Left ventricle myocardium inferior (tissue), 1 donor: Measurements from ENCODE around the gene TMEM225B. TPM values are rescaled to one million over a fixed set of nuclear protein-coding genes. Genes with fewer than 3 reads are reported as not detected.
"Not testable (repeated sequence)": the region's sequence is repeated elsewhere in the genome, so short reads cannot be mapped to it uniquely, and the experiment has no call there.

Source experiments
- DNase-seq: peaks from one replicate; pipeline ENCODE4 v3.0.0-alpha.2; 2020
- H3K27ac ChIP-seq: fragments of 200-600 bp; replicated peaks from 2 replicates; pipeline ENCODE4 v1.8.0; 2021
- H3K27me3 ChIP-seq: fragments of 200-600 bp; 2 replicates; pipeline ENCODE4 v1.8.0; 2021; ENCODE audit warnings: low read depth
- H3K36me3 ChIP-seq: fragments of 200-600 bp; 2 replicates; pipeline ENCODE4 v1.8.0; 2021
- H3K4me1 ChIP-seq: fragments of 200-600 bp; 2 replicates; pipeline ENCODE4 v1.8.0; 2021
- H3K4me3 ChIP-seq: fragments of 200-600 bp; 2 replicates; pipeline ENCODE4 v1.8.0; 2021; ENCODE audit warnings: mild to moderate bottlenecking, moderate library complexity
- H3K9me3 ChIP-seq: fragments of 200-600 bp; replicated peaks from 2 replicates; pipeline ENCODE4 v1.8.0; 2021
- intact Hi-C: fragments of 100-400 bp; cut with micrococcal nuclease; formaldehyde crosslinking; loops from one replicate; pipeline ENCODE4 v1.11.0; 2022
- total RNA-seq: library from RNA; stranded (reverse); fragmentation: NEBNext Ultra II Directional; extraction: Animal tissue kit (Norgen Biotek cat#: 25700); gene quantifications from one replicate; pipeline ENCODE4 v1.2.1, GENCODE V29; 2021
- TF ChIP-seq, protein P1 (sequence below): fragments of 200-600 bp; IDR thresholded peaks from 2 replicates; pipeline ENCODE4 v1.8.0; 2021; ENCODE audit warnings: antibody characterized with exemption, mild to moderate bottlenecking, borderline replicate concordance
- donor health status: DM: no; HTN: yes; CAD: no; lungs with severe emphysema.

TMEM225B gene
- total RNA-seq, 1 donor from 2014 or later, result not detected

DNA sequence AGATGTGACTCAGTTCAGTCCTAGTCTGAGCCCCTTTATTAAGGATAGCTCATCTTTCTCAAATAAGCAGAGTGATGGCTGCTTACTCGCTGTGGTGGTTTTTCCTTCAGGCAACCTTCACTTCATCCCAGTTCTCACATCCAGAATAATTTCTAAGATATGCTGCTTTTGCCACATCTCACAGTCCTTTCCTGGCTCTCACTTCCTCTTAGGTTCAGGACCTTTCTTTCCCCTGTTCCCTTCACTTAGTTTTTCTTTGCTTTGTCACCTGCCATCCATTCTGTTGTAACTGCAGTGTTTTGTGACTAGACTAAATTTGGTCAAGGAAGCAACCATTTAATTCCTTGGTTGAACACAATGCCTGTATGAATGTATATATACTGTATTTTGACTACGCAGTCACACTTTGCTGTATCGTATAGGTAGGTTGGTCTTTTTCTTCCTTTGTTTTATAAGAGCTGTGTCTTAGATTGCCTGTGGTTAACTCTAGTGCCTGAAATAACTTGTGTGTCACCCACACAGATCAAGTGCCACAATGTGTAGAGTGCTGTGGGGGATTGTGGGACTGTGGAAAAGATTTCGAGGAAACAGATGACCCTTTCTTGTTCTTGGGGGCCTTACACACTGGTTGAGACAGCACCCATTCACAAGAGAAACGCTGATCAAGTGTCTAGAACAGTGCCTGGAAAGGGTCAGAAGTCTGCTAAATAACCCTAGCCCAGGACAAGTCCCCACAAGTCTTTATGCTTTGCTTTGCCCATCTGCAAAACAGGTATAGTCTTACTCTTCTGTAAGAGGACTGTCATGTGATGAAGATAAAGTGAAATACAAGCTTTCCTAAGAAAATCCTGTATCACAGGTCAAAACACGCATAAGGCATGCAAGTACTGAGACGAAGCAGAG lies 37.0 kb upstream of the TMEM225B start:
- no peaks in the 10 kb centered on the region for H3K9me3 ChIP-seq
- no peak overlapping the region for H3K4me3 ChIP-seq
- H3K27me3 ChIP-seq, result no peaks in the 10 kb centered on the region
- DNase-seq, result no peak
- peaks cover 61% of the 10 kb centered on the region for H3K4me1 ChIP-seq
- no peak overlapping the region for H3K27ac ChIP-seq
- intact Hi-C loops, result no loop called here
- TF ChIP-seq, protein P1, sequence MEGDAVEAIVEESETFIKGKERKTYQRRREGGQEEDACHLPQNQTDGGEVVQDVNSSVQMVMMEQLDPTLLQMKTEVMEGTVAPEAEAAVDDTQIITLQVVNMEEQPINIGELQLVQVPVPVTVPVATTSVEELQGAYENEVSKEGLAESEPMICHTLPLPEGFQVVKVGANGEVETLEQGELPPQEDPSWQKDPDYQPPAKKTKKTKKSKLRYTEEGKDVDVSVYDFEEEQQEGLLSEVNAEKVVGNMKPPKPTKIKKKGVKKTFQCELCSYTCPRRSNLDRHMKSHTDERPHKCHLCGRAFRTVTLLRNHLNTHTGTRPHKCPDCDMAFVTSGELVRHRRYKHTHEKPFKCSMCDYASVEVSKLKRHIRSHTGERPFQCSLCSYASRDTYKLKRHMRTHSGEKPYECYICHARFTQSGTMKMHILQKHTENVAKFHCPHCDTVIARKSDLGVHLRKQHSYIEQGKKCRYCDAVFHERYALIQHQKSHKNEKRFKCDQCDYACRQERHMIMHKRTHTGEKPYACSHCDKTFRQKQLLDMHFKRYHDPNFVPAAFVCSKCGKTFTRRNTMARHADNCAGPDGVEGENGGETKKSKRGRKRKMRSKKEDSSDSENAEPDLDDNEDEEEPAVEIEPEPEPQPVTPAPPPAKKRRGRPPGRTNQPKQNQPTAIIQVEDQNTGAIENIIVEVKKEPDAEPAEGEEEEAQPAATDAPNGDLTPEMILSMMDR, result no peak
- H3K36me3 ChIP-seq, result peaks cover 68% of the 10 kb centered on the region

GRCh38 chr7:99561737-99562051 lies 36.4 kb upstream of the TMEM225B start:
- Histone ChIP-seq H3K27me3 (no peaks in the 10 kb centered on the region), H3K36me3 (peaks cover 68% of the 10 kb centered on the region), H3K9me3 (no peaks in the 10 kb centered on the region), H3K4me1 (peaks cover 60% of the 10 kb centered on the region), H3K27ac (no peak overlapping the region), H3K4me3 (no peak overlapping the region)
- TF ChIP-seq, protein P1, result no peak
- intact Hi-C loops, result no loop called here
- no peak for DNase-seq

DNA sequence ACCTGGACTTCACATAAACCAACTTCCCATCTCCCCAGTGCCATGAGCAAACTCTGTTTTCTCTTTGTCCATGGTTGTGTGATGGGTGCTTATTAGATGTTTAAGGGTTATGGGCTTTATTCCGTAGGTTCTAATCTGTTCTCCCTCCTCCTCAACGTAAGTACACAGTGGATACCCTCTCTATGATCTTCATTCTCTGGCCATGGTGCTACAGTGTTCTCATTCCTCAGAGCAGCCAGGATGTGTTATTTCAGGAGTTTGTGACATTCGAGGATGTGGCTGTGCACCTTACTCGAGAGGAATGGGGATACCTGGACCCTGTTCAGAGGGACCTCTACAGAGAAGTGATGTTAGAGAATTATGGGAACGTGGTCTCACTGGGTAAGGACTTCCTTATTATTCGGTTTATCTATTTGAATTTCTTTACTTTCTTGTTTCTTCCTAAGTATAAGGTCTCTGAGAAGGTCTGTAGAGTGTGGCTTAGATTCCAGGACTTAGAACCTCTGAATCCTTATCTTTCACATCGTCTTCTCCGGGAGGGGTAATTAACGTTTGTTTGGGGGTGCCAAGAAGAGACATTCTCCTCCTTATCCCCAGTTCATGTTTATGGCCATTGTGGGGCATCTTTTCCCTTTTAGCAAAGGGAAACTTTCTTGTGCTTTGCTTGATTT lies 35.8 kb upstream of the TMEM225B start:
- Histone ChIP-seq H3K27ac (no peak overlapping the region), H3K36me3 (peaks cover 69% of the 10 kb centered on the region), H3K27me3 (no peaks in the 10 kb centered on the region), H3K4me1 (peaks cover 56% of the 10 kb centered on the region), H3K9me3 (no peaks in the 10 kb centered on the region), H3K4me3 (no peak overlapping the region)
- no peak for DNase-seq
- intact Hi-C loops, result no loop called here
- TF ChIP-seq, protein P1, result no peak

DNA sequence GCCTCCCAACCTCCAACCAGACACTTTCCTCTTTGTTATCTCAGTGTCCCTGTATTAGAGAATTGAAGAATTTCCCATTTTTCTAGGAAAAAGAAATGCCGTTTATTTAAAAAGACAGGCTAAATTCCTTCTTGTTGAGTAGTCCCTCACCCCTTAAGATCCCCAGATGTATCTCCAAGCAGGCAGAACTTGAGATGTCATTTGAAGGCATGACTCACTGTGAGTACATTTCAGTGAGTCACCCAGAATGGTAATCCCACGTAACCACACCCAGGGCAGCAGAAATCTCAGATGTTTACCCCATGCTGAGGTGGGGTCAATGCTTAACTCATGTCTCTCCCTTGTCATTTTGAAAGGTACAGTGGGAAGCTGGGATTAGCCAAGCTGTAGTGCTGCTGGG lies 35.2 kb upstream of the TMEM225B start:
- Histone ChIP-seq H3K9me3 (no peaks in the 10 kb centered on the region), H3K36me3 (peaks cover 69% of the 10 kb centered on the region), H3K27ac (no peak overlapping the region), H3K4me1 (peaks cover 50% of the 10 kb centered on the region), H3K27me3 (no peaks in the 10 kb centered on the region), H3K4me3 (no peak overlapping the region)
- TF ChIP-seq, protein P1, result no peak
- intact Hi-C loops, result no loop called here
- no peak for DNase-seq

DNA sequence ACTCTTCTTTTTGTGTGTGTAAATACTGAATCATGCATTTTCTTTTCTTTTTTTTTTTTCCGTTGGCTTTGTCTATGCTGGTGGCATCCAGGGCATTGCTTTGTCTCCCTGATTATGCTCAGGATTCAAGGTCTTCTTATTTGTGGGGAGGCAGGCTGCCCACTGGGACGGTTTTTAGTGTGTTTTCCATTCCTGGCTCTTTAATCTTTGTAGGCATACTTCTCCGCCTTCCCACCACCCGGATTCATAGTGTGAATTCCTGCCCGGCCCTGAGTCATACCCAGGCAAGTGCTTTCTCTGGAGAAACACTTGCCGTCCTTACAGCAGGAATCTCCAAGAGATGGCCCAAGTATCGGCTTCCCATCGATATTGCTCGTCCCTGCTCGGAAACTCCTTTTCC lies 34.4 kb upstream of the TMEM225B start:
- intact Hi-C loops, result no loop called here
- H3K4me3 ChIP-seq, result no peak overlapping the region
- no peak for DNase-seq
- no peak overlapping the region for H3K27ac ChIP-seq
- H3K27me3 ChIP-seq, result no peaks in the 10 kb centered on the region
- H3K9me3 ChIP-seq, result no peaks in the 10 kb centered on the region
- H3K4me1 ChIP-seq, result peaks cover 42% of the 10 kb centered on the region
- TF ChIP-seq, protein P1, result no peak
- peaks cover 73% of the 10 kb centered on the region for H3K36me3 ChIP-seq

- H3K27me3 ChIP-seq, DNase-seq, H3K9me3 ChIP-seq, H3K4me3 ChIP-seq, intact Hi-C loops, H3K4me1 ChIP-seq, H3K27ac ChIP-seq: not testable (repeated sequence)
- H3K36me3 ChIP-seq, result peaks cover 82% of the 10 kb centered on the region
Measured at GRCh38 chr7:99568770-99569169, 29.3 kb upstream of the TMEM225B start.
